Measurements from ENCODE around the gene ARHGAP1.

DNA sequence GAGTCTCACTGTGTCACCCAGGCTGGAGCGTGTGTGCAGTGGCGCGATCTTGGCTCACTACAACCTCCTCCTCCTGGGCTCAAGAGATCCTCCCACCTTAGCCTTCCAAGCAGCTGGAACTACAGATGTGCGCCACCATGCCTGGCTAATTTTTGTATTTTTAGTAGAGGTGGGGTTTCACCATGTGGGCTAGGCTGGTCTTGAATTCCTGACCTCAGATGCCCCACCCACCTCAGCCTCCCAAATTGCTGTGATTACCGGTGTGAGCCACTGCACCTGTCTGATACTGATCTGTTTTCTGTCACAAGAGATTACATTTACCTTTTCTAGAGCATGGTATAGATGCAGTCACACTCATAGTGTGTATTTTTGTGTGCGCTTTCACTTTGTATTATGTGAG, 71.5 kb downstream of the ARHGAP1 start:
- no peak for TF ChIP-seq CTCF (IDR thresholded peaks at IDR 0.05; ENCODE audit: insufficient read depth, low read length)
- TF ChIP-seq REST (IDR thresholded peaks at IDR 0.05; ENCODE audit: insufficient replicate concordance, low read depth) = no peak
